OCI-LY1 (cell line): Measurements from ENCODE around the gene P2RY6.

Source experiments
- EZH2 ChIP-seq: fragments of 200-600 bp; sonication (generic), shearing (Covaris generic); IDR thresholded peaks from 2 replicates; pipeline ENCODE4 v1.8.0; 2017; ENCODE audit warnings: borderline replicate concordance, mixed run types, mild to moderate bottlenecking, antibody characterized with exemption, low read length, moderate library complexity, mixed read lengths
- TF ChIP-seq, protein P1 (sequence below): fragments of 200-600 bp; sonication (generic), shearing (Covaris generic); IDR thresholded peaks from 2 replicates; pipeline ENCODE4 v1.5.1; 2017; ENCODE audit warnings: mild to moderate bottlenecking, antibody characterized with exemption, low read length, moderate library complexity, mixed read lengths

DNA sequence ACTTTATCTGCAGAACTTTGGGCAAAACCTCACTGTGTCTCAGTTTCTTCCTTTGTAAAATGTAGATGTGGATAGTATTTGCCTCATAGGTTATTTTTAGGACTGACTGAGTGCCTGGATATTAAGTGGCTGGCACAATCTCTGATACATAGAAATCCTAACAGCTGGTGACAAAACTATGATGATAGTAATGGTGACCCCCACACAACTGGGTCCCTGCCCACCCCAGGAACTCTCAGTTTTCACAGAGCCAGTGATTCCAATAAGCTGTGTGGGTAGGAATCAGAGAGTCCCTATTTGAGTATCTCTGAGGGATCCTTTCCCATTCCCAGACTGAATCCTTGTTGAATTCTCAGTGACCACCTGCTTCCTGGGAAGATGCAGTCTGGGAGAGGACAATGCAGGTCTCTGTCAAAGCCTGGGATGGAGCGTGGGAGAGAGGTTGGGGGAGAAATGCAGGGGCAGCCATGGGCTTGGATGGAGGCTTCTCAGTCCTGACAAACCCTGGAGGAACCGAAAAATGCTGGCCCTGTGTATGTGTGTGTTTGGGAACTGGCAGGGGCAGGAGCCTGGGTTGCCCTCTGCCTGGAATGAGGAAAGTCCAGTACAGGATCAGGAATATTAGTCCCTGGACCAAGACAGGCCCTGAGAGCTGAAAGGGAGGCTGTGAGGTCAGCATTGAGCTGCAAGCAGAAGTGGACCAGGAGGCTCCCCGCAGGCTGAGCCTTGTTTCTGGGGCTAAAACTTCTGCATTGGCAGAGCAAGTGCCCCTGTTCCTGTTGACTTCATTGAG, 6.1 kb upstream of the P2RY6 start:
- TF ChIP-seq, protein P1, sequence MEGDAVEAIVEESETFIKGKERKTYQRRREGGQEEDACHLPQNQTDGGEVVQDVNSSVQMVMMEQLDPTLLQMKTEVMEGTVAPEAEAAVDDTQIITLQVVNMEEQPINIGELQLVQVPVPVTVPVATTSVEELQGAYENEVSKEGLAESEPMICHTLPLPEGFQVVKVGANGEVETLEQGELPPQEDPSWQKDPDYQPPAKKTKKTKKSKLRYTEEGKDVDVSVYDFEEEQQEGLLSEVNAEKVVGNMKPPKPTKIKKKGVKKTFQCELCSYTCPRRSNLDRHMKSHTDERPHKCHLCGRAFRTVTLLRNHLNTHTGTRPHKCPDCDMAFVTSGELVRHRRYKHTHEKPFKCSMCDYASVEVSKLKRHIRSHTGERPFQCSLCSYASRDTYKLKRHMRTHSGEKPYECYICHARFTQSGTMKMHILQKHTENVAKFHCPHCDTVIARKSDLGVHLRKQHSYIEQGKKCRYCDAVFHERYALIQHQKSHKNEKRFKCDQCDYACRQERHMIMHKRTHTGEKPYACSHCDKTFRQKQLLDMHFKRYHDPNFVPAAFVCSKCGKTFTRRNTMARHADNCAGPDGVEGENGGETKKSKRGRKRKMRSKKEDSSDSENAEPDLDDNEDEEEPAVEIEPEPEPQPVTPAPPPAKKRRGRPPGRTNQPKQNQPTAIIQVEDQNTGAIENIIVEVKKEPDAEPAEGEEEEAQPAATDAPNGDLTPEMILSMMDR: no peak
- no peak for TF ChIP-seq EZH2
